HepG2 (cell line): Measurements from ENCODE around the gene FAIM. TPM values are rescaled to one million over a fixed set of nuclear protein-coding genes. Genes with fewer than 3 reads are reported as not detected.

ENCODE experiments used
- ATF1 ChIP-seq: IDR thresholded peaks from 2 replicates; pipeline ENCODE4 v1.6.1; 2016; ENCODE audit warnings: mild to moderate bottlenecking, control low read depth
- E2F2 ChIP-seq: sonication (generic); formaldehyde crosslinking; IDR thresholded peaks from 2 replicates; pipeline ENCODE4 v1.4.0; 2020; ENCODE audit warnings: missing genetic modification reagents, borderline replicate concordance
- GATAD1 ChIP-seq: IDR thresholded peaks from 2 replicates; pipeline ENCODE4 v1.6.1; 2016; ENCODE audit warnings: missing genetic modification reagents, missing compliant biosample characterization
- PCBP1 ChIP-seq: fragments of 200-400 bp; formaldehyde crosslinking; IDR thresholded peaks from 2 replicates; pipeline ENCODE4 v1.6.1; 2017; ENCODE audit warnings: mild to moderate bottlenecking, low read depth, low read length, borderline replicate concordance
- RBAK ChIP-seq: sonication (generic); formaldehyde crosslinking; IDR thresholded peaks from 2 replicates; pipeline ENCODE4 v1.5.1; 2020; ENCODE audit warnings: mild to moderate bottlenecking, missing genetic modification reagents
- SMC3 ChIP-seq: IDR thresholded peaks from 2 replicates; pipeline ENCODE4 v1.6.1; 2011; ENCODE audit warnings: low read length, improper control_type of control experiment
- SRSF1 ChIP-seq: fragments of 200-400 bp; formaldehyde crosslinking; optimal IDR thresholded peaks from 2 replicates; pipeline ENCODE3; 2017; ENCODE audit warnings: mild to moderate bottlenecking, low read depth, low read length, moderate library complexity
- TBL1XR1 ChIP-seq: fragments of 150-350 bp; IDR thresholded peaks from 2 replicates; pipeline ENCODE4 v1.6.1; 2014; ENCODE audit warnings: borderline replicate concordance, low read length; ENCODE audit not compliant: partially characterized antibody
- TCF12 ChIP-seq, 2 experiments: fragments of 450-650 bp in 1 of 2; sonication (generic) in 1 of 2; formaldehyde crosslinking in 1 of 2; IDR thresholded peaks; 2 replicates each; pipeline versions ENCODE4 v1.6.1 to v1.8.0; 2017 to 2022; ENCODE audit warnings: antibody characterized with exemption in 1 of 2, mild to moderate bottlenecking in 1 of 2, missing genetic modification reagents in 1 of 2, moderate library complexity in 1 of 2
- ZFP36 ChIP-seq: fragments of 150-350 bp; IDR thresholded peaks from 2 replicates; pipeline ENCODE4 v1.6.1; 2018; ENCODE audit warnings: borderline replicate concordance, low read length, low read depth; ENCODE audit not compliant: partially characterized antibody
- ZNF232 ChIP-seq: sonication (generic); formaldehyde crosslinking; IDR thresholded peaks from 2 replicates; pipeline ENCODE4 v1.4.0; 2020; ENCODE audit warnings: missing genetic modification reagents, borderline replicate concordance
- ZNF589 ChIP-seq: sonication (generic); formaldehyde crosslinking; conservative IDR thresholded peaks from 2 replicates; pipeline ENCODE4 v1.8.0; 2022; ENCODE audit warnings: mild to moderate bottlenecking, moderate library complexity, missing genetic modification reagents
- ZNF724P ChIP-seq: sonication (generic); formaldehyde crosslinking; IDR thresholded peaks from 2 replicates; pipeline ENCODE4 v1.8.0; 2022; ENCODE audit warnings: missing genetic modification reagents, borderline replicate concordance
- polyA plus RNA-seq, 8 experiments: library from polyadenylated mRNA; depleted of rRNA in 3 of 8; stranded (reverse) in 7 of 8; unstranded in 1 of 8; fragments of >200 nt; fragmentation: Illumina TruSeq in 4 of 8; extraction: Trizol in 4 of 8; gene quantifications; 2 replicates each; pipeline versions ENCODE4 v1.2.1 to v1.2.3, GENCODE V29; 2011 to 2016; ENCODE audit warnings: low read depth in 4 of 8, missing spikeins in 1 of 8, mixed read lengths in 1 of 8; ENCODE audit not compliant: insufficient read depth in 1 of 8
- total RNA-seq, 5 experiments: library from RNA; depleted of rRNA; stranded (reverse); fragments of >200 nt; fragmentation: Illumina TruSeq; extraction: Trizol; gene quantifications; 2 replicates each; pipeline ENCODE4 v1.2.3, GENCODE V29; 2016; ENCODE audit warnings: low read depth in 1 of 5
- TF ChIP-seq, protein P1 (sequence below): sonication (generic); formaldehyde crosslinking; IDR thresholded peaks from 2 replicates; pipeline ENCODE4 v1.4.0; 2020; ENCODE audit warnings: missing genetic modification reagents
- TF ChIP-seq, protein P2 (sequence below): sonication (generic); formaldehyde crosslinking; IDR thresholded peaks from 2 replicates; pipeline ENCODE4 v1.4.0; 2020; ENCODE audit warnings: missing genetic modification reagents
- TF ChIP-seq, protein P3 (sequence below): sonication (generic); formaldehyde crosslinking; IDR thresholded peaks from 2 replicates; pipeline ENCODE4 v1.8.1; 2023; ENCODE audit warnings: mild to moderate bottlenecking, missing genetic modification reagents
- TF ChIP-seq, protein P4 (sequence below): sonication (generic); formaldehyde crosslinking; IDR thresholded peaks from 2 replicates; pipeline ENCODE4 v1.4.0; 2020; ENCODE audit warnings: missing genetic modification reagents

The FAIM gene
- total and polyA plus RNA-seq, 2 of the 13 experiments (the other 11 are each of a cell fraction or from before 2014, with no cell fraction given) = 4.3 to 25.8 TPM

DNA sequence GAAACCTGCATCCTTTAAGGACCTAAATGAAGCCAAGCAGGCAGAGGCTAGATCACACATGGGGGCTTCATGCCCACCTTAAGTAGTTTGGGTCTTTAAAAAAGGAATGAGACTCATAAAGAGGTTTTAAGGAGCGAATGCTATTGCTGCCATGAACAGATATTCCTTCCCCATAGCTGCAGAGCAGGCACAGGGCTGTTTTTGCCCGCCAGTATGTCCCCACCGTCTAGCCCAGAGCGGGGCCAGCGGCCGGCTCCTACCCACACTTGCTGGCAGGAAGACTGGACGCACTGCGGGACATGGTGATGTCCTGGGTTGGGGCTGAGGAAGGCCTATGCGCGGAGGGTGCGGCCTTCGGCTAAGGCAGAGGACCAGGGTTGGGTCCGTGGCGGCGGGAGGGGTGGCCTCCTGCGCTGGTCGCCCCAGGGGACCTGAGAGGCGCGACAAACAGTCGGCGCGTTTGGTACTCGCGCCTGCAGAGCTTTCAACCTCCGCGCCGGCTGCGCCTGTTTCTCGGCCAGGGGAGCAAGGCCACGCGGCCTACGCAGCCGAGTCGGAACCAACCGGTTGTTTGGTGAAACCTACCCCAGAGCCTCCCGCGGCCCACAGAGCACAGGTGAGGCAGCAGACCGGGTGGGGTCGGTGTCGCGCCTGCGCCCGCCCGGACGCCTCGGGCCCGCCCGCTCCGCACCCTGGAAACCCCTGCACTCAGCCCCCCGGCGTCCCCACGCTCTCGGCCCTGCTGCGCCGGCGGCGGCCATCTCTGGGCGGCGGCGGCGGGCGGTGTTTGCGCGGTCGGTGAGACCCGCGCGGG is at the start of gene FAIM (continued):
- TF ChIP-seq, protein P1, sequence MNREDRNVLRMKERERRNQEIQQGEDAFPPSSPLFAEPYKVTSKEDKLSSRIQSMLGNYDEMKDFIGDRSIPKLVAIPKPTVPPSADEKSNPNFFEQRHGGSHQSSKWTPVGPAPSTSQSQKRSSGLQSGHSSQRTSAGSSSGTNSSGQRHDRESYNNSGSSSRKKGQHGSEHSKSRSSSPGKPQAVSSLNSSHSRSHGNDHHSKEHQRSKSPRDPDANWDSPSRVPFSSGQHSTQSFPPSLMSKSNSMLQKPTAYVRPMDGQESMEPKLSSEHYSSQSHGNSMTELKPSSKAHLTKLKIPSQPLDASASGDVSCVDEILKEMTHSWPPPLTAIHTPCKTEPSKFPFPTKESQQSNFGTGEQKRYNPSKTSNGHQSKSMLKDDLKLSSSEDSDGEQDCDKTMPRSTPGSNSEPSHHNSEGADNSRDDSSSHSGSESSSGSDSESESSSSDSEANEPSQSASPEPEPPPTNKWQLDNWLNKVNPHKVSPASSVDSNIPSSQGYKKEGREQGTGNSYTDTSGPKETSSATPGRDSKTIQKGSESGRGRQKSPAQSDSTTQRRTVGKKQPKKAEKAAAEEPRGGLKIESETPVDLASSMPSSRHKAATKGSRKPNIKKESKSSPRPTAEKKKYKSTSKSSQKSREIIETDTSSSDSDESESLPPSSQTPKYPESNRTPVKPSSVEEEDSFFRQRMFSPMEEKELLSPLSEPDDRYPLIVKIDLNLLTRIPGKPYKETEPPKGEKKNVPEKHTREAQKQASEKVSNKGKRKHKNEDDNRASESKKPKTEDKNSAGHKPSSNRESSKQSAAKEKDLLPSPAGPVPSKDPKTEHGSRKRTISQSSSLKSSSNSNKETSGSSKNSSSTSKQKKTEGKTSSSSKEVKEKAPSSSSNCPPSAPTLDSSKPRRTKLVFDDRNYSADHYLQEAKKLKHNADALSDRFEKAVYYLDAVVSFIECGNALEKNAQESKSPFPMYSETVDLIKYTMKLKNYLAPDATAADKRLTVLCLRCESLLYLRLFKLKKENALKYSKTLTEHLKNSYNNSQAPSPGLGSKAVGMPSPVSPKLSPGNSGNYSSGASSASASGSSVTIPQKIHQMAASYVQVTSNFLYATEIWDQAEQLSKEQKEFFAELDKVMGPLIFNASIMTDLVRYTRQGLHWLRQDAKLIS (CRISPR knock-in tag) = no peak
- TF ChIP-seq ZNF589 = no peak
- TF ChIP-seq ATF1 = no peak
- no peak for TF ChIP-seq RBAK (CRISPR knock-in tag)
- no peak for TF ChIP-seq PCBP1
- TF ChIP-seq E2F2 = no peak
- no peak for TF ChIP-seq ZNF724P
- TF ChIP-seq TCF12 (IDR thresholded peaks at IDR 0.05) = no peak
- TF ChIP-seq TCF12 (CRISPR knock-in tag; IDR thresholded peaks at IDR 0.05) = no peak
- TF ChIP-seq GATAD1 (CRISPR knock-in tag) = 0 out of 2 replicates have a peak, but pooled peaks have one; percentile 52
- TF ChIP-seq, protein P2, sequence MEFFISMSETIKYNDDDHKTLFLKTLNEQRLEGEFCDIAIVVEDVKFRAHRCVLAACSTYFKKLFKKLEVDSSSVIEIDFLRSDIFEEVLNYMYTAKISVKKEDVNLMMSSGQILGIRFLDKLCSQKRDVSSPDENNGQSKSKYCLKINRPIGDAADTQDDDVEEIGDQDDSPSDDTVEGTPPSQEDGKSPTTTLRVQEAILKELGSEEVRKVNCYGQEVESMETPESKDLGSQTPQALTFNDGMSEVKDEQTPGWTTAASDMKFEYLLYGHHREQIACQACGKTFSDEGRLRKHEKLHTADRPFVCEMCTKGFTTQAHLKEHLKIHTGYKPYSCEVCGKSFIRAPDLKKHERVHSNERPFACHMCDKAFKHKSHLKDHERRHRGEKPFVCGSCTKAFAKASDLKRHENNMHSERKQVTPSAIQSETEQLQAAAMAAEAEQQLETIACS (CRISPR knock-in tag) = 0 out of 2 replicates have a peak, but pooled peaks have one; percentile 35
- no peak for TF ChIP-seq SMC3
- no peak; the same call in 1 of the 2 replicates for TF ChIP-seq ZNF232
- TF ChIP-seq, protein P3, sequence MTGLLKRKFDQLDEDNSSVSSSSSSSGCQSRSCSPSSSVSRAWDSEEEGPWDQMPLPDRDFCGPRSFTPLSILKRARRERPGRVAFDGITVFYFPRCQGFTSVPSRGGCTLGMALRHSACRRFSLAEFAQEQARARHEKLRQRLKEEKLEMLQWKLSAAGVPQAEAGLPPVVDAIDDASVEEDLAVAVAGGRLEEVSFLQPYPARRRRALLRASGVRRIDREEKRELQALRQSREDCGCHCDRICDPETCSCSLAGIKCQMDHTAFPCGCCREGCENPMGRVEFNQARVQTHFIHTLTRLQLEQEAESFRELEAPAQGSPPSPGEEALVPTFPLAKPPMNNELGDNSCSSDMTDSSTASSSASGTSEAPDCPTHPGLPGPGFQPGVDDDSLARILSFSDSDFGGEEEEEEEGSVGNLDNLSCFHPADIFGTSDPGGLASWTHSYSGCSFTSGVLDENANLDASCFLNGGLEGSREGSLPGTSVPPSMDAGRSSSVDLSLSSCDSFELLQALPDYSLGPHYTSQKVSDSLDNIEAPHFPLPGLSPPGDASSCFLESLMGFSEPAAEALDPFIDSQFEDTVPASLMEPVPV (CRISPR knock-in tag) = peak; percentile 42; the same call in 1 of the 2 replicates
- no peak for TF ChIP-seq ZFP36
- peak; percentile 73 for TF ChIP-seq SRSF1
- TF ChIP-seq, protein P4, sequence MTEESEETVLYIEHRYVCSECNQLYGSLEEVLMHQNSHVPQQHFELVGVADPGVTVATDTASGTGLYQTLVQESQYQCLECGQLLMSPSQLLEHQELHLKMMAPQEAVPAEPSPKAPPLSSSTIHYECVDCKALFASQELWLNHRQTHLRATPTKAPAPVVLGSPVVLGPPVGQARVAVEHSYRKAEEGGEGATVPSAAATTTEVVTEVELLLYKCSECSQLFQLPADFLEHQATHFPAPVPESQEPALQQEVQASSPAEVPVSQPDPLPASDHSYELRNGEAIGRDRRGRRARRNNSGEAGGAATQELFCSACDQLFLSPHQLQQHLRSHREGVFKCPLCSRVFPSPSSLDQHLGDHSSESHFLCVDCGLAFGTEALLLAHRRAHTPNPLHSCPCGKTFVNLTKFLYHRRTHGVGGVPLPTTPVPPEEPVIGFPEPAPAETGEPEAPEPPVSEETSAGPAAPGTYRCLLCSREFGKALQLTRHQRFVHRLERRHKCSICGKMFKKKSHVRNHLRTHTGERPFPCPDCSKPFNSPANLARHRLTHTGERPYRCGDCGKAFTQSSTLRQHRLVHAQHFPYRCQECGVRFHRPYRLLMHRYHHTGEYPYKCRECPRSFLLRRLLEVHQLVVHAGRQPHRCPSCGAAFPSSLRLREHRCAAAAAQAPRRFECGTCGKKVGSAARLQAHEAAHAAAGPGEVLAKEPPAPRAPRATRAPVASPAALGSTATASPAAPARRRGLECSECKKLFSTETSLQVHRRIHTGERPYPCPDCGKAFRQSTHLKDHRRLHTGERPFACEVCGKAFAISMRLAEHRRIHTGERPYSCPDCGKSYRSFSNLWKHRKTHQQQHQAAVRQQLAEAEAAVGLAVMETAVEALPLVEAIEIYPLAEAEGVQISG (CRISPR knock-in tag) = peak; percentile 73
- no peak for TF ChIP-seq TBL1XR1
